Embryonic facial prominence (tissue), 1 donor: ENCODE results near the gene VSIG4.

ENCODE experiments used
- DNase-seq: peaks from one replicate; pipeline ENCODE4 v3.0.0-alpha.2; 2016; ENCODE audit errors: extremely low spot score

VSIG4 gene

GRCh38 chrX:66024092-66024467, 15.8 kb downstream of the VSIG4 start:
- no peak for DNase-seq

DNA sequence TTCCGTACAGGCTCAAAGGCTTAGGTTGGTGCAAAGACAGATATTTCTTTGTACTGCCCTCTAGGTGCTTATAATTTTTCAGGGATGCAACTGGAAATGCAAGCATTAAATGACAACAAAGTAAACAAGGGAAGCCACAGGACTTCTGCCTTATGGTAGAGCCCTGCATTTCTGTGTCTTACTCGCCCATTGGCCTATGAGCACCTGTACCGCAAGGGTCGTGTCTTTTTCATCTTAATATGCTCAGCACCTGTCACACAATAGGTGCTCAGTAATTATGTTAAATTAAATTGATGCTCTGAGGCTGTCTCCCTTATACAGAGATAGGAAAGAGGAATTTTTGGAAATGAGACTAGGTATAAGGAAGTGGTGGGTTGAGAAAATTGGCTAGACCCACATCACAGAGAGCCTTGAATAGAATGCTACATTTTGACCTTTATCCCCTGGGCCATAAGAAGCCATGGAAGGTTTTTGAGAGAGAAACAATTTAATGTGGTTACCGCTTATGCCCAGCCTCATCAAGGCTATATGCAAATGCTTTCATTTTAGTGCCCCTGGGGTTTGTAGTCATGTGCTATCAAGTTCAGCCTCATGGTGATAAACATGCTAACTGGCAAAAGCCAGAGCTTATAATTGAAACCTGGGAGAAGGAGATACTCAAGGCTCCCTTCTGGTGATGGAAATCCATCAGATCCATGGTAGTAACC, 16.3 kb downstream of the VSIG4 start:
- no peak for DNase-seq

- no peak for DNase-seq
Measured at GRCh38 chrX:66022632-66023384, 17.1 kb downstream of the VSIG4 start.

GRCh38 chrX:66021765-66022631, 17.9 kb downstream of the VSIG4 start:
- no peak for DNase-seq

DNA sequence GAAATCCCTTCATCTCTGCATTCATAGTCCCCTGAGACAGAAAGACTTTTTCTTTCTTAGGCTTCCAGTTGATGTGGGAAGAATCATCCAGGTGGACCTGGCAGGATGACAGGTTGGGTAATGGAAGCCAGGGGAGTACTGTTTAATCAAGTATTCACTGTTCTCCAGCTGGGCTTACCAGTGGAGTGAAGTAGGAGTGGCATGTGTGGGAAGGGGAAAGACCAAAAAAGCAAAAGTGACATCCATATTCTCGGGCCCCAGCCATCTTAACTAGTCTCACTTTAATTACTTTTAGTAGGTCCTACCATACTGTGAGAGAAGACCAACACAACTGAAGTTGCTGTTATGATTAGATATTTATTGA, 18.5 kb downstream of the VSIG4 start:
- no peak for DNase-seq

DNA sequence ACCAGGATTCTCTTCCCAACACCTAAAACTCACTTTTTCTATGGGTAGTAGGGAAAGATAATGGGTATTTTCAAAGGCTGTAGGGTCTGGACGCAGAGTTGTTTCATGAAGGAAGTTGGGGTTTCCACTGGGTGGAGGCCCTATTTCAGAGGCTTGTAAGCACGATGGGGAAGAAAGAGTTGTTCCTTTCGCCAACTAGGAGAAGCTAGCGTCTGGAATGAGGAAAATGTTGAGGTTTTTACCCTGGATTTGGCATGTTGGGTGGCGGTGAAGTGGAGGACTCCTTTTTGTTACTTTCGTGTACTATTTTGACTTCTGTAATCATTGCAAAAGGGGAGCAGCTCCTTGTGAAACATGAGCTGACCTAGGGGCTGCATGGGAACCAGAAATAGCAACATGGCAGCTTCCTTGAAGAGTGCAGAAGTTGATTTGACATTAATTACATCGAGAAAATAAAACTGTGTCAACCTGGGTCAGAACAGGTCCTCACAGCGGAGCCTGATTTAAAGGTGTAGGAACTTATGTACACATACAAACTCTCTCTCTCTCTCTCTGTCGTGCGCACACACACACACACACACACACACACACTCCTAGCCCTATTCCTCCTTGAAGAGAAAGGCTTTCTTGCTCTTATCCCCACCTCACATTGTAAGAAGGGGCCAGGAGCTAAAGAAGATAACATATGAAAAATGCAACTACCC, 19.1 kb downstream of the VSIG4 start:
- DNase-seq: no peak

DNA sequence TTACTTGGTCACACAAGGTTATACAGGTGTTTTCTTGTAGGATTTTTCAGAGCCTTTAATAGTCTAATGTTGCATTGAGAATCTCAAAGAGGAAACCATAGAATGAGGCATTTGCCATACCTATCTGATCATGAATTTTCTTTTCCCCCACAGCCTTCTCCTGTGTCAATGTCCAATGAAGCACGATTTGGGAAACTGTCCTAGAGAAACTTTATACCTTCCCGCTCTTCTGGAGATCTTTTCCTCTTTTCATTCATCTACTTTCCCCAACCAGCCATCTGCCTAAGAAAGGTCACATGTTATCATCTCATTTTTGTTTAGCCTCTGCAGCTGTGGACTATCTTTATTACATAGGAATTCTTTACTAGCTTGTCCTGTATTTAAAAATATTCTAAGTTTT, 19.9 kb downstream of the VSIG4 start:
- no peak for DNase-seq

GRCh38 chrX:66019310-66019652, 20.6 kb downstream of the VSIG4 start:
- DNase-seq: no peak

DNA sequence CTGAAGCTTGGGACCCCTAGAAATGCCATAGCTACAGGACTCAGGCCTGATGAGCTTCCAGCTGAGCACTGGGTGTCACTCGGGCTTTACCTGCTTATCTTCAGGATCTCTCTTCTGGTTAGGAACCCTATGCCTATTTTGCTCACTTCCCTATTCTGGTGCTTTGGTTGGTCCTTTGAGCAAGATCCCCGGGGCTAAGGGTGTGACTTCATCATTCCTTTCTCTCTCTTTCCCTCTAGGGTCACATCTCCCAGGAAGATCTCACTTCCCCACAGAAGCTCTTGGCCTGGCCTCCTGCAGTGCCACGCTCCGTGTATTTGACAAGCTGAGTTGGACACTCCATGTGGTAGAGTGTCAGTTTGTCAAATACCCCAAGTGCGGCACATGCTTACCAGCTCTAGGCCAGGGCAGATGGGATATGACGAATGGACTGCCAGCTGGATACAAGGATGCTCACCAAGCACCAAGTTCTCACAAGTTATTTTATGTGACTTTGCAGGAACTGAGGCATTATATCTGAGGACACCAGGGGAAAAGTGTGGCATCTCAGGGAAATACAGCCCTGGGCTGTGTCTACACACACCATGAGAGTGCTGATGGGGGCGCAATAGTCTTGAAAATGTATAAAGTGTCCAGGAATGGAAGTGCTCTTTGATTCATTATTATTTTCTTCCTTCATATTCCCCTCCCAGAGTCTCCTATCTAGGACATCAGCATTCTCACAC, 21.1 kb downstream of the VSIG4 start:
- DNase-seq: no peak

DNA sequence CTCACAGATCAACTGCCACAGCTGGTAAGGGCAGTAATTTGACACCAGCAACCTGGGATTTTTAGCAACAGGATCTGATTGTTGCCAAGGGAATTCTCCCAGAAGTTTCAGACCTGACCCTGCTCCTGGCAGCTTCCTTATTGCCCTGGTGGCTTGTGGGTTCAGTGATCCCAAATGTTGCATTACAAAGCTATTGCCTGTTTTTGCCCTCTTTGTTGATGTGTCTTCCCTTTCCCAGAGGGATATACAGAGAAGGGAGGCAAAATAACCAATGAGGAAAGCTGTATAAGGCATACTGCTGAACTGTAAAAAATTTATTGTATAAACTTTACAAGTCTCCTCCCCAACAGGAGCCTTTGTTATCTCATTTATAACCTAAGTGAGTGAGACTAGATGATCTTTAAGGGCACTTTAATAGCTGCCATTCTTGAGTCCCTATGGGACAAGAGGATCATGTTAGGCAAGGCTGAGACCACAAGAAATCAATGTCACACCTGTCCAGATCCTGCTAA, 22.2 kb downstream of the VSIG4 start:
- DNase-seq: no peak

GRCh38 chrX:66016905-66017658, 22.8 kb downstream of the VSIG4 start:
- DNase-seq: no peak

DNA sequence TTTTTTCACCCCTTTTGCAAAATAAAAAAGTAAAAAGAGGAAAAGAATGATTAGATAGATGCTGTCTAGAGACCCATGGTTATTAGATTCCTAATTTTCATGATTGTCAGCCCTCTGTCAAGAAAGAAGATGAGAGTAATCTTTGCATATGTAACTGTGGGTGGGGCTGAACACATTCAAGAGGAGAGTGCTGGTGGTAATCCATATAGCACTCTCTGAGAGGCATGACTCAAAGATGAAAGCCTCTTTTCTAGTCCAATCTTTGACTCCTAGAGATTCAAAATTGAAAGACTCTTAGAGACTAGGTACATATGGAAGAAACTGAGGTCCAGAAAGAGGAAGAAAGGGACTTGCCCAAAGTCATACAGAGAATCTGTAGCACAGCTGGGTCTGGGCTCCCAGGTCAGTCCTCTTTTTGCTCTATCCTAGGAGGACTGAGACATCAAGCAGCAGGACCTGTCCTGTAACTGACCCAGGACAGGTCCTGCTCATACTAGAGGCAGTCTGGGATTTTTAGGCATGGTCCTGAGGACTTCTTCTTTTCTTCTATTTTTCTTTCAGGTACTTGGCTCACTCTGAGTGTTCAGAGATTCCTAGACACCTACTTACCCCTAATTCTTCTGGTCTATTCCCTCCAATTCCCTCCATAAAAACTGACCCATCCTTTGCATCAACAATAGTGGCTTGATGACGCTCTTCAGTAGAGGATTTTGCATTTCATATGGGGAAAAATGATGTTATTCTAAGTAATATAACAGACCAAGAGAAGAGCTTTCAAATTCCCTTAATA, 23.8 kb downstream of the VSIG4 start:
- no peak for DNase-seq

GRCh38 chrX:66015152-66015831, 24.6 kb downstream of the VSIG4 start:
- no peak for DNase-seq

DNA sequence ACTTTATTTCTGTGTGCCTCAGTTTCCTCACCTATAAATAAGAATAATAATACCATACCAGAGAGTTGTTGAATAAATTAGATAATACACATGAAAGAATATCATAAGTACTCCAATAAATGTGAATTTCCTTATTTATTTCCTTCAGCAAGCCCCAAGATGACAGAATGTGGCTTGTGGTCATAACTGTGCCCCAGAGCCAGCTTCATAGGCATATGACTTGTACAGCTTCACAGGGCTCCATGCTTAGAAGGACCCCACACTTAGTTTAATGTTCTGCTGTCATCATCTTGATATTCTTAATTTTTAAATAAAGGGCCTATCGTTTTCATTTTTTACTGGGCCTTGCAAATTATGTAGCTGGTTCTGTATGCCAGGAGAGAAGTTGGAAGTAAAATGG, 25.3 kb downstream of the VSIG4 start:
- DNase-seq: no peak

DNA sequence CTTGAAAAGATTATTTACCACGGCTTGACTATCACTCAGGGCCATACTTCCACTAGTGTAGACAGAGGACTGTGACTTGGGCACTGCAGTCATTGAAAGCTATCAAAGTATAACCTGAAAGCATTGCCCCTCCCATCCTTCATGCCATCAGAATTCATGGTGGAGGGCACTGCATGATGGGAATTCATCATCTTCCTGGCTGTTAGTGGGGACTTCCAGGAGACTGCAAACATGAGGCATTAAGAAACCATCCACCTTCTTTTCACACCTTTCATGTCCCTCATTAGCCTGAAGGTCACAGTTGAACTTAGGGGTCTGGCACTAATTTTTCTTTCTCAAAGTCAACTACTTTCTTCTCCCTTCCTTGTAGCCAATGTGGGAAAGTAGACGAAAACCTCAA, 25.8 kb downstream of the VSIG4 start:
- no peak for DNase-seq

GRCh38 chrX:66013194-66013816, 26.6 kb downstream of the VSIG4 start:
- DNase-seq: no peak

- DNase-seq: no peak
Measured at GRCh38 chrX:66012094-66012534, 27.8 kb downstream of the VSIG4 start.

DNA sequence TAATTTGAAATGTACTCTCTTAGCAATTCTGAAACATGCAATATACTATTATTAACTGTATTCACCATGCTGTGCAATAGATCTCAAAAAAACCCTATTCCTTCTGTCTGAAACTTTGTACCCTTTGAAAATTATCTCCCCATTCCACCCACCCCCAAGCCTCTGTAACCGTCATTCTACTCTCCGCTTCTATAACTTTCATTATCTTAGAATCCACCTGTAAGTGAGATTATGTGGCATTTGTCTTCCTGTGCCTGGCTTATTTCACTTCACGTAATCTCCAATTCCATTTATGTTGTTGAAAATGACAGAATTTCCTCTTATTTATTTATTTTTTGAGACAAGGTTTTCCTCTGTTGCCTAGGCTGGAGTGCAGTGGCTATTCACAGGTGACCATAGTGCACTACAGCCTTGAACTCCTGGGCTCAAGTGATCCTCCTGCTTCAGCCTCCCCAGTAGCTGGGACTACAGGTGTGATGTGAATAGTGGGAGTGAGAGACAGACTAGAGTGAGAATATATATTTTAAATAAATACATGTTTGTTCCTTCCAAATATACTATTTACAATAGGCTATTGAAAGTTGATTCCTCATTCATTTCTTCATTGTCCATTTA, 30.5 kb downstream of the VSIG4 start:
- no peak for DNase-seq
